Kidney (tissue), 14 donors: Measurements from ENCODE around the gene CD53. TPM values are rescaled to one million over a fixed set of nuclear protein-coding genes. Genes with fewer than 3 reads are reported as not detected.

ENCODE experiments used
- DNase-seq, 5 donors: peaks; one replicate each; pipeline ENCODE4 v3.0.0-alpha.2; 2013 to 2020
- FAIRE-seq: peaks from 2 replicates; lab custom pipeline; 2012; peaks lifted over from hg19 to GRCh38; lab: Jason Lieb, UNC
- H3K27ac ChIP-seq, 2 donors: one replicate each; pipeline ENCODE4 v1.7.0; 2013; ENCODE audit warnings: low read depth in 2 of 2, low read length in 2 of 2, inconsistent platforms in 1 of 2
- H3K27me3 ChIP-seq: one replicate; pipeline ENCODE4 v1.7.1; 2013; ENCODE audit warnings: low read length, inconsistent platforms; ENCODE audit not compliant: control insufficient read depth, insufficient read depth
- H3K36me3 ChIP-seq, 3 donors: one replicate each; pipeline versions ENCODE4 v1.7.0 to v1.7.1; 2013; ENCODE audit warnings: low read length in 3 of 3, control low read depth in 1 of 3, inconsistent platforms in 1 of 3; ENCODE audit not compliant: insufficient read depth in 3 of 3, control insufficient read depth in 2 of 3
- H3K4me1 ChIP-seq, 3 donors: one replicate each; pipeline versions ENCODE4 v1.7.0 to v1.7.1; 2013; ENCODE audit warnings: low read length in 3 of 3, inconsistent platforms in 1 of 3, low read depth in 1 of 3; ENCODE audit not compliant: control insufficient read depth in 2 of 3, insufficient read depth in 2 of 3
- H3K4me3 ChIP-seq, 3 donors: one replicate each; pipeline versions ENCODE4 v1.7.0 to v1.8.1; 2013; ENCODE audit warnings: low read length in 3 of 3, control low read depth in 1 of 3, inconsistent platforms in 1 of 3
- H3K9ac ChIP-seq, 3 donors: one replicate each; pipeline versions ENCODE4 v1.7.0 to v1.7.1; 2013; ENCODE audit warnings: low read length in 3 of 3, control low read depth in 1 of 3, inconsistent platforms in 1 of 3
- H3K9me3 ChIP-seq, 3 donors: one replicate each; pipeline versions ENCODE4 v1.7.0 to v1.7.1; 2013; ENCODE audit warnings: low read length in 3 of 3, control low read depth in 1 of 3, inconsistent platforms in 1 of 3; ENCODE audit not compliant: control insufficient read depth in 2 of 3, insufficient read depth in 1 of 3
- CTCF ChIP-seq: IDR thresholded peaks from 3 replicates; pipeline ENCODE4 v1.5.1; 2012; ENCODE audit warnings: mild to moderate bottlenecking, moderate library complexity, borderline replicate concordance; ENCODE audit not compliant: insufficient read depth; ENCODE audit errors: extremely low read depth
- intact Hi-C: fragments of 100-400 bp; cut with DNase I; formaldehyde crosslinking; loops from one replicate; pipeline ENCODE4 v1.11.1; 2022
- polyA plus RNA-seq: library from polyadenylated mRNA; stranded (reverse); fragments of 350-450 nt; fragmentation: Illumina TruSeq; extraction: RNeasy Lipid Tissue Mini Kit (QIAGEN cat#74804); gene quantifications from one replicate; pipeline ENCODE4 v1.2.3, GENCODE V29; 2014; ENCODE audit warnings: low read depth, low replicate concordance; ENCODE audit not compliant: insufficient read depth
- total RNA-seq: library from RNA; stranded (reverse); fragmentation: NEBNext Ultra II Directional; extraction: Animal tissue kit (Norgen Biotek cat#: 25700); gene quantifications from one replicate; pipeline ENCODE4 v1.2.1, GENCODE V29; 2021
- donor health status: control.
- donor health status: control.
- donor health status: control.
- donor health status: control.
- donor health status: control.
- donor health status: DM: yes; HTN: yes; CAD: no.
- donor health status: Normal renal cell carcinoma (clear cell type).

Gene CD53
- total and polyA plus RNA-seq, 2 donors from 2014 or later = 10.7 to 70.9 TPM

- Histone ChIP-seq H3K4me1 (no peaks in the 10 kb centered on the region), H3K4me3 (no peak overlapping the region), H3K9me3 (no peaks in the 10 kb centered on the region), H3K27me3 (no peaks in the 10 kb centered on the region), H3K36me3 (no peaks in the 10 kb centered on the region), H3K27ac (no peak overlapping the region), H3K9ac (no peak overlapping the region)
- intact Hi-C loops = no loop called here
- DNase-seq = no peak
- no peak for TF ChIP-seq CTCF
- no peak for FAIRE-seq
Measured at GRCh38 chr1:110846861-110847260, 26.1 kb upstream of the CD53 start.

- H3K36me3 ChIP-seq = no peaks in the 10 kb centered on the region
- DNase-seq (no peak), FAIRE-seq (no peak)
- no peak for TF ChIP-seq CTCF
- no peaks in the 10 kb centered on the region for H3K4me1 ChIP-seq
- H3K9ac ChIP-seq = no peak overlapping the region
- H3K27ac ChIP-seq = no peak overlapping the region
- no peaks in the 10 kb centered on the region for H3K9me3 ChIP-seq
- no peaks in the 10 kb centered on the region for H3K27me3 ChIP-seq
- intact Hi-C loops = no loop called here
- H3K4me3 ChIP-seq = no peak overlapping the region
Measured at GRCh38 chr1:110850145-110850544, 22.8 kb upstream of the CD53 start.

- H3K9me3 ChIP-seq = no peaks in the 10 kb centered on the region
- H3K27ac ChIP-seq = no peak overlapping the region
- no peaks in the 10 kb centered on the region for H3K4me1 ChIP-seq
- no peaks in the 10 kb centered on the region for H3K36me3 ChIP-seq
- TF ChIP-seq CTCF = no peak
- DNase-seq (no peak), FAIRE-seq (no peak)
- intact Hi-C loops = no loop called here
- H3K9ac ChIP-seq = no peak overlapping the region
- H3K4me3 ChIP-seq = no peak overlapping the region
- H3K27me3 ChIP-seq = no peaks in the 10 kb centered on the region
Measured at GRCh38 chr1:110850627-110851026, 22.3 kb upstream of the CD53 start.

- intact Hi-C loops = no loop called here
- H3K4me1 ChIP-seq = no peaks in the 10 kb centered on the region
Measured at GRCh38 chr1:110853135-110853534, 19.8 kb upstream of the CD53 start.

More at GRCh38 chr1:110853135-110853534, 19.8 kb upstream of the CD53 start:
- no peak for FAIRE-seq
- TF ChIP-seq CTCF = no peak
- Histone ChIP-seq H3K27ac (no peak overlapping the region), H3K4me3 (no peak overlapping the region), H3K27me3 (no peaks in the 10 kb centered on the region), H3K36me3 (no peaks in the 10 kb centered on the region), H3K9me3 (no peaks in the 10 kb centered on the region), H3K9ac (no peak overlapping the region)
- DNase-seq = no peak
